ENCODE data around the gene CYB561D2.

The CYB561D2 gene

GRCh38 chr3:50319894-50320625 is 30.6 kb upstream of the CYB561D2 start:
- no peak for DNase-seq (ENCODE audit: low read depth)
- TF ChIP-seq CTCF (IDR thresholded peaks at IDR 0.05; ENCODE audit: low read depth, low read length, missing control alignments): no peak
- peak overlapping the region; percentile 77 for H3K4me3 ChIP-seq (ENCODE audit: low read depth, low read length)
- in situ Hi-C loops (cut with HindIII; ENCODE audit: low sequenced_read_pairs): no loop called here

GRCh38 chr3:50320853-50321335 is 29.8 kb upstream of the CYB561D2 start:
- no peak for DNase-seq (ENCODE audit: low read depth)
- H3K4me3 ChIP-seq (ENCODE audit: low read depth, low read length): peak overlapping the region; percentile 77
- in situ Hi-C loops (cut with HindIII; ENCODE audit: low sequenced_read_pairs): no loop called here
- no peak for TF ChIP-seq CTCF (IDR thresholded peaks at IDR 0.05; ENCODE audit: low read depth, low read length, missing control alignments)

- peak; percentile 52 for TF ChIP-seq CTCF (IDR thresholded peaks at IDR 0.05; ENCODE audit: low read depth, low read length, missing control alignments)
- peak; percentile 63 for DNase-seq (ENCODE audit: low read depth)
- in situ Hi-C loops (cut with HindIII; ENCODE audit: low sequenced_read_pairs): no loop called here
- H3K4me3 ChIP-seq (ENCODE audit: low read depth, low read length): peak overlapping the region; percentile 77
These were observed 29.1 kb upstream of the CYB561D2 start for GRCh38 chr3:50321336-50322114.

GRCh38 chr3:50322115-50322385 is 28.6 kb upstream of the CYB561D2 start:
- TF ChIP-seq CTCF (IDR thresholded peaks at IDR 0.05; ENCODE audit: low read depth, low read length, missing control alignments): no peak
- no peak for DNase-seq (ENCODE audit: low read depth)
- in situ Hi-C loops (cut with HindIII; ENCODE audit: low sequenced_read_pairs): no loop called here
- peak overlapping the region; percentile 77 for H3K4me3 ChIP-seq (ENCODE audit: low read depth, low read length)

GRCh38 chr3:50322386-50323091 is 28.1 kb upstream of the CYB561D2 start, which contains the start of gene HYAL2:
Gene HYAL2 (minus strand): TSS chr3:50322745. CDS start chr3:50320489, 2,256 bp downstream.
- H3K4me3 ChIP-seq (ENCODE audit: low read depth, low read length): peak within 1 kb of the TSS; percentile 77
- DNase-seq (ENCODE audit: low read depth): no peak
- in situ Hi-C loops (cut with HindIII; ENCODE audit: low sequenced_read_pairs): no loop called here
- no peak for TF ChIP-seq CTCF (IDR thresholded peaks at IDR 0.05; ENCODE audit: low read depth, low read length, missing control alignments)

GRCh38 chr3:50323092-50323600 is 27.5 kb upstream of the CYB561D2 start:
- no peak overlapping the region for H3K4me3 ChIP-seq (ENCODE audit: low read depth, low read length)
- in situ Hi-C loops (cut with HindIII; ENCODE audit: low sequenced_read_pairs): no loop called here
- DNase-seq (ENCODE audit: low read depth): no peak
- TF ChIP-seq CTCF (IDR thresholded peaks at IDR 0.05; ENCODE audit: low read depth, low read length, missing control alignments): no peak
